Measurements from ENCODE around the gene AKR1C4.

Gene AKR1C4

GRCh38 chr10:5155951-5156350 lies 40.7 kb upstream of the AKR1C4 start:
- no peaks in the 10 kb centered on the region for H3K27me3 ChIP-seq (ENCODE audit: insufficient read depth, low read length, poor library complexity, severe bottlenecking)
- no peak overlapping the region for H3K4me2 ChIP-seq (ENCODE audit: low read depth, low read length, poor library complexity, severe bottlenecking)
- H3K9me3 ChIP-seq (ENCODE audit: insufficient read depth, low read depth, low read length), result 0 out of 2 replicates have a peak, but pooled peaks cover under 1% of the 10 kb centered on the region
- H4K20me1 ChIP-seq (ENCODE audit: insufficient read depth, low read length, poor library complexity, severe bottlenecking), result no peaks in the 10 kb centered on the region
- TF ChIP-seq EZH2phosphoT487 (IDR thresholded peaks at IDR 0.05; ENCODE audit: borderline replicate concordance) (no peak), CTCF (conservative IDR thresholded peaks at IDR 0.05; ENCODE audit: low read length) (no peak)
- no peaks in the 10 kb centered on the region for H3K79me2 ChIP-seq (ENCODE audit: insufficient read depth, low read length)
- no peaks in the 10 kb centered on the region for H3K36me3 ChIP-seq (ENCODE audit: insufficient read depth, low read length)
- no peaks in the 10 kb centered on the region for H3F3A ChIP-seq (ENCODE audit: low read depth)
- H3K4me3 ChIP-seq (ENCODE audit: low read length, poor library complexity, severe bottlenecking), result no peak overlapping the region
- no peak overlapping the region for H2AFZ ChIP-seq (ENCODE audit: low read length)
- no peak overlapping the region for H3K9ac ChIP-seq (ENCODE audit: low read depth, low read length, poor library complexity, severe bottlenecking)
- H3K9me2 ChIP-seq (replicated peaks; ENCODE audit: low read depth, low read length), result no peaks in the 10 kb centered on the region
- no peaks in the 10 kb centered on the region for H3K4me1 ChIP-seq (ENCODE audit: insufficient read depth, low read length, poor library complexity, severe bottlenecking)

- H3K79me2 ChIP-seq (ENCODE audit: insufficient read depth, low read length), result no peaks in the 10 kb centered on the region
- no peak overlapping the region for H2AFZ ChIP-seq (ENCODE audit: low read length)
- H3K27me3 ChIP-seq (ENCODE audit: insufficient read depth, low read length, poor library complexity, severe bottlenecking), result no peaks in the 10 kb centered on the region
- no peak overlapping the region for H3K4me2 ChIP-seq (ENCODE audit: low read depth, low read length, poor library complexity, severe bottlenecking)
- H4K20me1 ChIP-seq (ENCODE audit: insufficient read depth, low read length, poor library complexity, severe bottlenecking), result no peaks in the 10 kb centered on the region
- H3K4me1 ChIP-seq (ENCODE audit: insufficient read depth, low read length, poor library complexity, severe bottlenecking), result no peaks in the 10 kb centered on the region
- no peaks in the 10 kb centered on the region for H3K36me3 ChIP-seq (ENCODE audit: insufficient read depth, low read length)
- TF ChIP-seq CTCF (conservative IDR thresholded peaks at IDR 0.05; ENCODE audit: low read length) (no peak), EZH2phosphoT487 (IDR thresholded peaks at IDR 0.05; ENCODE audit: borderline replicate concordance) (no peak)
- no peak overlapping the region for H3K4me3 ChIP-seq (ENCODE audit: low read length, poor library complexity, severe bottlenecking)
- peaks cover 9% of the 10 kb centered on the region; the same call in 1 of the 2 replicates for H3K9me3 ChIP-seq (ENCODE audit: insufficient read depth, low read depth, low read length)
- no peaks in the 10 kb centered on the region for H3F3A ChIP-seq (ENCODE audit: low read depth)
- H3K9ac ChIP-seq (ENCODE audit: low read depth, low read length, poor library complexity, severe bottlenecking), result no peak overlapping the region
- no peaks in the 10 kb centered on the region for H3K9me2 ChIP-seq (replicated peaks; ENCODE audit: low read depth, low read length)
Observed at GRCh38 chr10:5157501-5157900, 39.1 kb upstream of the AKR1C4 start.

GRCh38 chr10:5159126-5159525 lies 37.5 kb upstream of the AKR1C4 start:
- H3K79me2 ChIP-seq (ENCODE audit: insufficient read depth, low read length), result no peaks in the 10 kb centered on the region
- no peak overlapping the region for H3K4me3 ChIP-seq (ENCODE audit: low read length, poor library complexity, severe bottlenecking)
- H3K36me3 ChIP-seq (ENCODE audit: insufficient read depth, low read length), result no peaks in the 10 kb centered on the region
- H3K4me2 ChIP-seq (ENCODE audit: low read depth, low read length, poor library complexity, severe bottlenecking), result no peak overlapping the region
- no peaks in the 10 kb centered on the region for H3K4me1 ChIP-seq (ENCODE audit: insufficient read depth, low read length, poor library complexity, severe bottlenecking)
- H3F3A ChIP-seq (ENCODE audit: low read depth), result no peaks in the 10 kb centered on the region
- H3K9ac ChIP-seq (ENCODE audit: low read depth, low read length, poor library complexity, severe bottlenecking), result no peak overlapping the region
- H3K27me3 ChIP-seq (ENCODE audit: insufficient read depth, low read length, poor library complexity, severe bottlenecking), result no peaks in the 10 kb centered on the region
- H3K9me2 ChIP-seq (replicated peaks; ENCODE audit: low read depth, low read length), result no peaks in the 10 kb centered on the region
- H2AFZ ChIP-seq (ENCODE audit: low read length), result no peak overlapping the region
- H3K9me3 ChIP-seq (ENCODE audit: insufficient read depth, low read depth, low read length), result peaks cover 24% of the 10 kb centered on the region; the same call in 1 of the 2 replicates
- TF ChIP-seq CTCF (conservative IDR thresholded peaks at IDR 0.05; ENCODE audit: low read length) (no peak), EZH2phosphoT487 (IDR thresholded peaks at IDR 0.05; ENCODE audit: borderline replicate concordance) (no peak)
- no peaks in the 10 kb centered on the region for H4K20me1 ChIP-seq (ENCODE audit: insufficient read depth, low read length, poor library complexity, severe bottlenecking)
